Cortex of kidney (tissue), 1 donor: Measurements from ENCODE around the gene NBEA.
"Not testable (repeated sequence)": the region's sequence is repeated elsewhere in the genome, so short reads cannot be mapped to it uniquely, and the experiment has no call there.

Experiments used
- DNase-seq: peaks from one replicate; lab custom pipeline; 2025; lab: John Stamatoyannopoulos, UW

NBEA gene

GRCh38 chr13:35392768-35393167 is 450.7 kb downstream of the NBEA start:
- no peak for DNase-seq

GRCh38 chr13:35393886-35394285 is 451.8 kb downstream of the NBEA start:
- DNase-seq: no peak

GRCh38 chr13:35408285-35408684 is 466.2 kb downstream of the NBEA start:
- not testable (repeated sequence) for DNase-seq

DNA sequence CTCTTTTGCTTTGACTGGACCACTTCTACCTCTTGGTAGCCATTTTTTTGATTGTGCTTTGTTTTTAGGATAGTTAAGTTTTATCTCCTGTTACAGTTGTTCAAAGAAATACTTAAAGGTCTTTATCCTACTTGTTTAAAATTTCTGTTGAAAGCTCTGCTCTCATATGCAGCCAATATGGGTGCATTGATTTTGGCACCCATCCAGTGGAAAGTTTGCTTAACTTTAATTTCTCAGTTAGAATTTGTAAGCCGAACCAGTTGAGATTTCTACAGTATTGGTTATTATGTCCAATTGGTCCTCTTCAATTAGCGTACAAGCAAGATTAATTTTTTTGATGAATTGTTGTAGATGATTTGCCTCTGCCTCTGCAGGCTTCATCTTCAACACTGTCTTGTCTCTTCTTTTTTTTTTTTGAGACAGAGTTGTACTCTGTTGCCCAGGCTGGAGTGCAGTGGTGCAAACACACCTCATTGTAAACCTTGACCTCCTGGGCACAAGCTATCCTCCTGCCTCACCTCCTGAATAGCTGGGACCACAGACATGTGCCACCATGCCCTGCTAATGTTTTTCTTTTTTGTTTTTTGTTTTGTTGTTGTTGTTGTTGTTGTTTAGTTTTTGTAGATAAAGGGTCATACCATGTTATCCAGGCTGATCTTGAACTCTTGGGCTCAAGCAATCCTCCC is 469.1 kb downstream of the NBEA start:
- DNase-seq: no peak

DNA sequence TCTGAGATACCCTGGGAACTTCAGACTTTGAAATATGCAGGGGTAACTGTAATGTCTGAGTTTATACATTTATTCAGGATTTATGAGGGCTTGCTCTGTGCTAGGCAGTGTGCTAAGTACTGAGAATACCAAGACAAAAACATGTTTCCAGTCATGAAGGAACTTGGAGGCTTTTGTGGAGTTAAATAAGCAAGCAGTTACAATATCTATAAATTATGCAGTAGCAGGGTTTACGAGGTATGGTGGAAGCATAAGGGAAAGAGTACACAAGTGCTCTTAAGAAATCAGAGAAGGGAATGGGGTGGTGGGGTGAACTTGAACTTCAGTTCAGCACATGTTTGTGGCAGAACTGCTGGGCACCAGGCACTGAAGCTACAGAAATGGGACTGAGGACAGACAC is 506.4 kb downstream of the NBEA start:
- no peak for DNase-seq

DNA sequence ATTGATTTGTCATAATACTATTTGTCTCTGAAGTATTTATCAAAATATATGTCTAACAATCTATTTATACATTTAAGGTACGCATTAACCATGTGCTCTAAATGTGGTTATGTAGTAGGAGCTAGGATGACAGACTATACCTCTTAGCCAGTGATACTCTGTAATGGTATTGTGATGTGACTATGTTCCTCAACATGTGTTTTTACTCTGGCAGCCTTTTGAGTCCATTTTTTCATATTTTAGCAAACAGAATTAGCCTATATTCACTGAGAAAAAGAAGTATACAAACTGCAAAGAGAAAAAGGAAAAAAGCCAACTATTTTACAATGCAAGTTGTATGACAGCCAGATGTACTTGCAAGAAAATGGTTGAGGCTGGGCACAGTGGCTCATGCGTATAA is 507.8 kb downstream of the NBEA start:
- no peak for DNase-seq

DNA sequence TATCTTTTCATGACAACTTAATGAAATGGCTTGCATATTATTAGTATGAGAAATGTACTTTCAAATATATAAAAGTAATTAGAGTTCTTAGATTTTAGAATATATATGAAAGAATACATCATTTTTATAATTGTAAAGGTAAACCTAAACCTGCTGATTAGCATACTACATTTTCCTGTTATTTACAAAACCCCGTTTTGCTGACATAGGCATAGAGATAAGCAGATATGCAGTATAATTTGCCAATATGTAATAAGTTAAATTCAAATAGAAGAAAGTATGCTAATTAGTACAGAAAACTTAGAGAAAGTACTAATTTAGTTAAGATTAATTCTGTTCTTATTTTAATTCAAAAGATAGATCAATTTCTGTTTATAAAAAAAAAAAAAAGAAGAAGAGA is 513.0 kb downstream of the NBEA start:
- DNase-seq: no peak

- DNase-seq: no peak
These were observed 515.2 kb downstream of the NBEA start for GRCh38 chr13:35457258-35457657.

GRCh38 chr13:35460061-35460460 is 518.0 kb downstream of the NBEA start:
- DNase-seq: no peak

GRCh38 chr13:35465371-35465770 is 523.3 kb downstream of the NBEA start:
- no peak for DNase-seq

DNA sequence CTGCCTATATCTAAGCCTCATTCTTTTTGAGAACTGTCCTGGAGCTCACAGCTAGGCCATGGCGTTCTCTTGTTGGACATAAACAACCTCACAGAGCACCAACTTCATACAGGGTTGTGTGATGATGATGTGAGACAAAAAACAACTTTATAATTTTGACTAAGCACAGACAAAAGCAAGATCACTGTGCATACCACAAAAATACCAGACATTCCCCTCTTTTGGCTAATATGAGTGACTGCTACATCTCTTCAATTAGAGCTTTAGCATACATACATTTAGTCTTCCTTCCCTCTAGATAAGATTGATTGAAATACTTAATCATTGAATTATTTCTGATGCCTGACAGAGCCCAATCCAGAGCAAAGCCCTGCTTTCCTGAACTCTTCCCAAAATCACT is 526.1 kb downstream of the NBEA start:
- no peak for DNase-seq

DNA sequence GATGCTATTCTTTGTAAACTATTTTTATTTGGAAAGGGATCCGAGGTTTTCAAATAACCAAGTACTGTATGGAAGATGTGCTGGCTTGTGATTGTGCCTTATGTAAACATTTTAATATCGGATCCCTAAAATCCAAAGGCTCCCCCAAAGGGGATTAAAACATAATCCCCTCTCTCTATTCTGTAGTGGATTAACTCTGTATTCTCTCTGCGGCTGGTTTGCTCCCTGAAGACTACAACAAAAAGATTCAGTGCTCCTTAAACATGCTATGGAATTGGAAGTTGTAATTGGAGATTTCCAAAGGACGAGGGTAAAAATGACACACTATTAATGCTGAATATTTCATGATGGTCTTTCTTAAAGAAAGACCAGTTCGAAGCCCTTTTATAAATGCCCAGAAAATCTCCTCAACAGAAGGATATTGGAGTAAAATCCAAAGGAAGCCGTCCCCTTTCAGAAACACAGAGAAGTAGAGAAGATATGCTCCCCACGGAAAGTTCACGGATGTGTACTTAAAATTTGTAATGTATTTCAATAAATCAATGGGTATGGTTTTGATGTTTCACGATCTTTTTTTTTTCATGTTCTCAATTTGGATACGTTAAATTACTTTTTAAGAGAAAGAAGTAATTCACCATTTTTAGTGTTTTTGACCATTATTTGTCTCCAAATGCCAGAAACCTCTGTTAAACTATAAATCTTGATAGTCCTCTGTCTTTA is 527.9 kb downstream of the NBEA start:
- no peak for DNase-seq

- DNase-seq: no peak
These were observed 528.9 kb downstream of the NBEA start for GRCh38 chr13:35470671-35471661.

DNA sequence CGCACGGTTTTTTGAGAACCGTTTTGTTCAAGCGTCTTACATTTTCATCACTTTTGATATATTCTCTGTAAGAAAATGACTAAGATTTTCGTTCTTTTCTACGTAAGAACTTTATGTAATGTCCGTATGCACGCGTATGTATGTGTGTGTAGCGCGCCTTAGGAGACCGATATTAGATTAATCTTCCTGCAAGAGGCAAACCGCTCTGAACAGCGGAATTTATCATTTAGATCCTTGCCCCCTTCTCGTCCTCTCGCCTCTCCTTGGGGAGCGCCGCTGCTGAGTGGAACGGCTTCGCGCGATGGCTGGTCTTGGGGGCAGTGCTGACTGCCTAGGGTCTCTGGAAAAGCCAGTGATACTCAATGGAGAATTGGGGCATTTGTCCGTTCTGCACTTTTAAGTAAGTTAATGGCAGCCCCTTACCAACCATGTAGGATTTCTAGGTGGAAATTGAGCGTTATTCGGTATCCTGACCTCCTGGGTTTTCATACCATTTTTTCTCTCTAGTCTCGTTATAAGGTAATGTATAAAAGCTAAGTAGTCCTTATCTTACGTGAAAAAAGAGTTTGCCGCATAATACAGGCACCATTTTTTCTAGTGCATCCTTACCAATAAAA is 529.7 kb downstream of the NBEA start:
- DNase-seq: no peak

DNA sequence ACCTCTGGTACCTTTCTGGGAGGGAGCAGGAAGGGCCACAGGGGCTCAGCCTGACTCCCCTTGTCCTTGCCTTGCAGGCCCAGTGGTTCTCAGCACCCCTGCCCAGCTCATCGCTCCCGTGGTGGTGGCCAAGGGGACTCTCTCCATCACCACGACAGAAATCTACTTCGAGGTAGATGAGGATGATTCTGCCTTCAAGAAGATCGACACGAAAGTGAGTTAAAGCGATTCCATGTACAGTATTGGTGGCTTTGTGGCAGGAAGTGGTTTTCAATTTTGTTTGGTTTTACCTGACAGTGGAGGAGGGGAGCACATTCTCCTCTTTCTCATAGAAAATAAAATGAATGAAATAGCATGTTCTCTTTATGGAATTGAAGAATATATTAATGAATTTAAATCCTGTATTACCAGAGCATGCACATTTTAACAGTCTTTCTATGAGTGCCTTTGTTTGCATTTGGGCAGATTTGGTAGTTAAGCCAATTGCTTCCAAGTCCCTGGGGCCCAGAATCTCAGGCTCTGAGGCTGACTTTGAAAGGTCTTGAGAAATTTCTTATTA is 530.3 kb downstream of the NBEA start:
- no peak for DNase-seq

- no peak for DNase-seq
These were observed 531.2 kb downstream of the NBEA start for GRCh38 chr13:35473206-35473775.

GRCh38 chr13:35473802-35474201 is 531.7 kb downstream of the NBEA start:
- DNase-seq: no peak

- DNase-seq: no peak
These were observed 532.6 kb downstream of the NBEA start for GRCh38 chr13:35474496-35475211.

- no peak for DNase-seq
These were observed 533.3 kb downstream of the NBEA start for GRCh38 chr13:35475212-35475959.
